Upper lobe of left lung (tissue), 6 donors: Measurements from ENCODE around the gene PTPRK. TPM values are rescaled to one million over a fixed set of nuclear protein-coding genes. Genes with fewer than 3 reads are reported as not detected.

Experiments
- ATAC-seq, 2 donors: fragments of 200-7000 bp; cut with Tn5 transposase; one replicate each; pipeline ENCODE4 v1.9.1; 2022; ENCODE audit warnings: mild to moderate bottlenecking in 2 of 2, moderate library complexity in 2 of 2; ENCODE audit not compliant: low FRiP score in 2 of 2
- DNase-seq, 2 donors: peaks; one replicate each; pipeline ENCODE4 v3.0.0-alpha.2; 2019 to 2020
- H3K27ac ChIP-seq, 4 donors: fragments of 200-600 bp; sonication (generic); one replicate each; pipeline ENCODE4 v1.5.1; 2016 to 2019
- H3K27me3 ChIP-seq, 4 donors: fragments of 200-600 bp; sonication (generic); one replicate each; pipeline ENCODE4 v1.5.1; 2017 to 2019
- H3K36me3 ChIP-seq, 4 donors: fragments of 200-600 bp; sonication (generic); one replicate each; pipeline ENCODE4 v1.5.1; 2016 to 2019
- H3K4me1 ChIP-seq, 4 donors: fragments of 200-600 bp; sonication (generic); one replicate each; pipeline ENCODE4 v1.5.1; 2018 to 2019
- H3K4me3 ChIP-seq, 4 donors: fragments of 200-600 bp; sonication (generic); one replicate each; pipeline ENCODE4 v1.5.1; 2017 to 2019; ENCODE audit warnings: mild to moderate bottlenecking in 2 of 4, moderate library complexity in 1 of 4
- H3K9me3 ChIP-seq, 4 donors: fragments of 200-600 bp; sonication (generic); one replicate each; pipeline ENCODE4 v1.5.1; 2018 to 2019
- EP300 ChIP-seq, 4 donors: sonication (generic); formaldehyde crosslinking; IDR thresholded peaks; one replicate each; pipeline ENCODE4 v1.5.1; 2017; ENCODE audit warnings: antibody characterized with exemption in 4 of 4, control low read depth in 2 of 4
- POLR2A ChIP-seq, 4 donors: fragments of 450-650 bp; IDR thresholded peaks; one replicate each; pipeline ENCODE4 v1.5.1; 2016 to 2017; ENCODE audit warnings: antibody characterized with exemption in 4 of 4, mild to moderate bottlenecking in 2 of 4
- POLR2AphosphoS5 ChIP-seq, 2 donors: sonication (generic); formaldehyde crosslinking; IDR thresholded peaks; one replicate each; pipeline ENCODE4 v1.5.1; 2017; ENCODE audit warnings: antibody characterized with exemption in 2 of 2
- WGBS, 2 donors: methylation state at CpG; one replicate each; pipeline ENCODE4 v1.1.5; 2017 to 2018; 5-methylcytosine and 5-hydroxymethylcytosine counted together
- total RNA-seq, 6 donors: library from RNA; depleted of rRNA in 4 of 6; stranded (reverse); fragments of >200 nt in 4 of 6; gene quantifications; one replicate each; pipeline versions ENCODE4 v1.1.0 to v1.2.1, GENCODE V29; 2016 to 2021
- TF ChIP-seq, protein P1 (sequence below), 6 experiments: fragments of 450-650 bp in 4 of 6; fragments of 200-600 bp in 2 of 6; sonication (generic) in 2 of 6; IDR thresholded peaks; one replicate each; pipeline ENCODE4 v1.5.1; 2016 to 2019; ENCODE audit warnings: antibody characterized with exemption in 6 of 6
- donor health status: DM: no; HTN: no; CAD: no; lungs with moderate emphysema.
- donor health status: DM: no; HTN: yes; CAD: no; lungs with severe emphysema.

The PTPRK gene
- total RNA-seq, 6 donors from 2014 or later = 42.7 to 97.4 (median 65.2) TPM

DNA sequence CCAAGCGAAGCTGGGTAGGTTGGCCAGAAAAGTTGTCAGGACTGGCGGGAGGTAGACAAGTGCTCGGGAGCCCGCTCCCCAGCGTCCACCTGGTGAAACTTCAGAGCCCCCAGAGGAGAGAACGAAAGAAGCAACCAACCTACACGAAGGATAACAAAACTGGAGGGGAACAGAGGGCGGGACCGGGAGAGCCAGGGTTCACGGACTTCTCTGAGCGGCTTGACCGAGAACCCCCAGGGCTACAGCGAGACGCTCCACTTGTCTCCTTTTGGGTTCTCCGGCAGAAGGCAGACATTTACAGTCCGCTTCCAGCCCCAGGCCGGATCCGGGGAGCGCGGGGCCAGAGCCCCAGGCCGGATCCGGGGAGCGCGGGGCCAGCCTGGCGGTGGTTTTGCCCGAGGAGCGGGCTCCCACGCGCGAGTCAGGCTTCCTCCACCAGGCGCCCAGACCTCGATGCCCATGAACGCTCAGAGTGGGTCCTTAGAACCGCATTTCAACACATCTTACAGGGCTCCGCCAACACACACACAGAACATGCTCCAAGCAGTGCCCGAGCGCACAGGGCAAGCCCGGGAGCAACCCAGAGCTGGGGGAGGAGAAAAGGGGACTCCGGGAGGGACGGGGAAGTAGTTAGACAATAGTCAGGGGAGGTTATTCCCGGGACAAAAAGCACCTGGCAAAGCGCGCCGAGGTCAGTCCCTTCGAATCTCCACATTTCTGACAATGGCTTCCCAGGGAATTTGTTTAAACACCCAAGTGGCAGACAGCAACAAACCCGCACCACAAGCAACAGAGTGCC is 1.1 kb downstream of the PTPRK start:
- ATAC-seq = peak; percentile 66 to 83

DNA sequence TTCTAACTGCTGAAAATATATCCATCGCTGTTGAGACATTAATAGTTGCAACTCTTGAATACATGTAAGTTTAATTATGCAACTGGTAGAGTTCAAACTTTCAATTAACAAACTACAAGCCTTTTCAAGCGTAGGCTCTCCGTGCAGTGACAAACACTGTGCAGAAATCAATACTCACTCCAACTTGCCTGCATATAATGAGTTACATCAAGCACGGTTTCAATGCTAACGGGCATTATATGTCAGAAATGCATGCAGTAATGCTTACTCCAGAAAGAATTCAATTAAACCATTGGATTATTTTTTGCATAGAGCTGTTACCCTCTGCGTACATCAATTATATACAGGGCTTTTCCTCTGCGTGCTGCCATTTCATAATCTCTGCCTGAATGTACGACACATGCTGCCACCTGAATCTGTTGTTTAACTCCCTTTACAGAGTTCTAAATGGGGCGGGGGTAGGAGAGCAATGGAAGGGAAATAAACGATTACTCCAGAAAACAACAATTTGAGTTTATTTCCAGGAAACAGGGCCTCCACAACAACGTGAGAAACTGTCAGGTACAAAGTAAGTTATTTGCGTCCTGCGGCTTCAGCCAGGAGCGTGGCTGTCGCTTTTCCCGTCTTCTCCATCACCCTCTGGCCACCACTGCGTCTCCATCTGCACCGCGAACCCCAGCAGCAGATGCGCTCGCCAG is 1.8 kb downstream of the PTPRK start:
- no peak for ATAC-seq
- Histone ChIP-seq H3K27me3 (peaks cover 0 to 3% (median 0%) of the 10 kb centered on the region in 4 donors), H3K4me3 (peak overlapping the region; percentile 76 to 79 (median 79)), H3K27ac (peak overlapping the region; percentile 87 to 97 (median 95)), H3K9me3 (no peaks in the 10 kb centered on the region), H3K36me3 (no peaks in the 10 kb centered on the region), H3K4me1 (peaks cover 32 to 52% (median 34%) of the 10 kb centered on the region in 4 donors)
- WGBS, 2 donors = 16 to 18% methylated on average over 21 of the region's 21 CpGs
- DNase-seq = no peak
- no peak for TF ChIP-seq EP300 (IDR thresholded peaks at IDR 0.05)
- TF ChIP-seq POLR2A (IDR thresholded peaks at IDR 0.05) = no peak
- TF ChIP-seq POLR2AphosphoS5 (IDR thresholded peaks at IDR 0.05) = no peak
- TF ChIP-seq, protein P1, sequence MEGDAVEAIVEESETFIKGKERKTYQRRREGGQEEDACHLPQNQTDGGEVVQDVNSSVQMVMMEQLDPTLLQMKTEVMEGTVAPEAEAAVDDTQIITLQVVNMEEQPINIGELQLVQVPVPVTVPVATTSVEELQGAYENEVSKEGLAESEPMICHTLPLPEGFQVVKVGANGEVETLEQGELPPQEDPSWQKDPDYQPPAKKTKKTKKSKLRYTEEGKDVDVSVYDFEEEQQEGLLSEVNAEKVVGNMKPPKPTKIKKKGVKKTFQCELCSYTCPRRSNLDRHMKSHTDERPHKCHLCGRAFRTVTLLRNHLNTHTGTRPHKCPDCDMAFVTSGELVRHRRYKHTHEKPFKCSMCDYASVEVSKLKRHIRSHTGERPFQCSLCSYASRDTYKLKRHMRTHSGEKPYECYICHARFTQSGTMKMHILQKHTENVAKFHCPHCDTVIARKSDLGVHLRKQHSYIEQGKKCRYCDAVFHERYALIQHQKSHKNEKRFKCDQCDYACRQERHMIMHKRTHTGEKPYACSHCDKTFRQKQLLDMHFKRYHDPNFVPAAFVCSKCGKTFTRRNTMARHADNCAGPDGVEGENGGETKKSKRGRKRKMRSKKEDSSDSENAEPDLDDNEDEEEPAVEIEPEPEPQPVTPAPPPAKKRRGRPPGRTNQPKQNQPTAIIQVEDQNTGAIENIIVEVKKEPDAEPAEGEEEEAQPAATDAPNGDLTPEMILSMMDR (IDR thresholded peaks at IDR 0.05) = no peak

More for the DNA sequence above, 1.1 kb downstream of the PTPRK start:
- peak overlapping the region; percentile 87 to 97 (median 95) for H3K27ac ChIP-seq
- 0 to 1% methylated on average over 20 to 45 of the region's 46 CpGs for WGBS, 2 donors
- H3K9me3 ChIP-seq = no peaks in the 10 kb centered on the region
- H3K4me3 ChIP-seq = peak overlapping the region; percentile 76 to 79 (median 79)
- H3K36me3 ChIP-seq = no peaks in the 10 kb centered on the region
- peaks cover 0 to 3% (median 0%) of the 10 kb centered on the region in 4 donors for H3K27me3 ChIP-seq
- peak; percentile 54 to 87 for DNase-seq
- peaks cover 32 to 47% (median 33%) of the 10 kb centered on the region in 4 donors for H3K4me1 ChIP-seq
- TF ChIP-seq, protein P1 (IDR thresholded peaks at IDR 0.05) = peak in 3 of 6 experiments; percentile 4 to 45 (median 11)
- TF ChIP-seq EP300 (IDR thresholded peaks at IDR 0.05) = no peak
- TF ChIP-seq POLR2A (IDR thresholded peaks at IDR 0.05) = peak in 1 of 4 donors; percentile 12

DNA sequence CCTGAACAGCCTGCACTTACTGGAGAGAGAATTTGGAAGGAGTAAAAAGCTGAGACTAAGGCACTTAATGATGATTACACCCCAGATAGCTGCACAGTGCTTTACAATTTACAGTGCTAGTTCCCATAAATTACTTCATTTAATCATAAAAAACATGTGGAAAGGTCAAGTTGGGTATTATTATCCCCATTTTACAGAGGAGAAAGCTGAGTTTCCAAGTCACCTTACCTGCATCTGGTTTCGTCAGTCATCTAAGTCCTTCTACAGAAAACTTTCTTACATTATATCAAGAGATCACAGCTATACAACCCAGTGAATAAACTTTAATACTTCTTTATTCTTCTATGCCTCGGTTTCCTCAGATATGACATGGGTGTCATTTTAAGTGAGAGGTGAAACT is 3.3 kb downstream of the PTPRK start:
- WGBS, 2 donors = 67 to 81% methylated on average over 2 of the region's 2 CpGs
- no peak for ATAC-seq
- no peak for DNase-seq
- H3K36me3 ChIP-seq = no peaks in the 10 kb centered on the region
- H3K27me3 ChIP-seq = peaks cover 0 to 3% (median 0%) of the 10 kb centered on the region in 4 donors
- peaks cover 32 to 52% (median 34%) of the 10 kb centered on the region in 4 donors for H3K4me1 ChIP-seq
- no peak overlapping the region for H3K27ac ChIP-seq
- no peak for TF ChIP-seq EP300 (IDR thresholded peaks at IDR 0.05)
- TF ChIP-seq POLR2A (IDR thresholded peaks at IDR 0.05) = no peak
- TF ChIP-seq, protein P1 (IDR thresholded peaks at IDR 0.05) = no peak
- no peak for TF ChIP-seq POLR2AphosphoS5 (IDR thresholded peaks at IDR 0.05)
- no peaks in the 10 kb centered on the region for H3K9me3 ChIP-seq
- peak overlapping the region in 1 of 4 donors; percentile 9 for H3K4me3 ChIP-seq

DNA sequence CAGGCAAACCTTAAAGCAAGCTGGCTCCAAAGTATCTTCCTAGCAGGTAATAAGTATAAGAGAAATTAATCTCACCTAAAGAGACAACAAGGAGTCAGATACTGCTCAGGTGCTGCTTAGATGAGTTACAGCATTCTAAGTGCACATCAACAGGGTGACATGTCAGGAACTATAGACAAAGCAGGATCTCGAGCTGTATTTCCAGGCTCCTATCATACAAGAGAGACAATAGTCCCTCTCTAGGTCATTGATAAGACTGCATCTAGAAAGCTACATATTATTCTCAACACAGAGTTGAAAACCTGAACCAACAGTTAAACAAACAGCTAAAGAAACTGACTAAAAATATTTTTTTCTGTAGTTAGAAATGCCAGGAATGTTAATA is 3.9 kb downstream of the PTPRK start:
- TF ChIP-seq POLR2A (IDR thresholded peaks at IDR 0.05) = no peak
- TF ChIP-seq, protein P1 (IDR thresholded peaks at IDR 0.05) = peak in 5 of 6 experiments; percentile 23 to 40 (median 26)
- WGBS, 2 donors = 11 to 40% methylated on average over 1 of the region's 1 CpG
- Histone ChIP-seq H3K27ac (peak overlapping the region in 1 of 4 donors; percentile 64), H3K4me1 (peaks cover 32 to 52% (median 34%) of the 10 kb centered on the region in 4 donors), H3K9me3 (no peaks in the 10 kb centered on the region), H3K4me3 (no peak overlapping the region), H3K36me3 (no peaks in the 10 kb centered on the region), H3K27me3 (peaks cover 0 to 3% (median 0%) of the 10 kb centered on the region in 4 donors)
- no peak for ATAC-seq
- no peak for DNase-seq
